HCT116 (cell line): ENCODE results near the gene SMIM23. TPM values are rescaled to one million over a fixed set of nuclear protein-coding genes. Genes with fewer than 3 reads are reported as not detected.

Experiments used
- ATAC-seq: fragments of 200-7000 bp; cut with Tn5 transposase; 2 replicates; pipeline ENCODE4 v1.9.1; 2020; ENCODE audit warnings: mild to moderate bottlenecking, moderate library complexity
- BruUV-seq: library from RNA; stranded (reverse); fragments of 400-500 nt; replicated peaks from 2 replicates; lab custom pipeline; 2021; lab: Mats Ljungman, UMichigan
- CTCF ChIA-PET: fragments of 300-600 bp; sonication (Branson Sonifier 250); formaldehyde crosslinking; loops from one replicate; lab custom pipeline; 2021; ENCODE audit warnings: antibody characterized with exemption; lab: Charles Lee
- POLR2A ChIA-PET: fragments of 300-600, 350-600 bp; sonication (Branson Sonifier 250); formaldehyde crosslinking; loops from one replicate; lab custom pipeline; 2021; ENCODE audit warnings: antibody characterized with exemption; lab: Charles Lee
- RAD21 ChIA-PET, 2 experiments: fragments of 300-600 bp; sonication (Branson Sonifier 250); formaldehyde crosslinking; loops; one replicate each; lab custom pipeline; 2023; ENCODE audit warnings: low total read pairs in 2 of 2; ENCODE audit not compliant: uncharacterized antibody in 2 of 2, unreplicated experiment in 2 of 2, low non-redundant PET in 1 of 2; lab: Charles Lee
- DNase-seq: peaks from one replicate; pipeline ENCODE4 v3.0.0-alpha.2; 2010; ENCODE audit warnings: low read depth, low spot score
- H2AFZ ChIP-seq: fragments of 200-600 bp; shearing (Covaris generic), sonication (generic); 2 replicates; pipeline ENCODE4 v1.6.1; 2017; ENCODE audit warnings: low read depth, mixed run types, mixed read lengths, antibody characterized with exemption, low read length; ENCODE audit not compliant: poor library complexity, severe bottlenecking
- H3K27ac ChIP-seq: 2 replicates; pipeline ENCODE4 v1.5.1; 2012; ENCODE audit warnings: low read depth, low read length
- H3K27me3 ChIP-seq: fragments of 200-600 bp; sonication (generic); 2 replicates; pipeline ENCODE4 v1.6.1; 2016; ENCODE audit warnings: mixed run types, low read length, mixed read lengths; ENCODE audit not compliant: insufficient read depth
- H3K36me3 ChIP-seq, 2 experiments: fragments of 200-500 bp in 1 of 2; fragments of 200-600 bp in 1 of 2; sonication (Bioruptor generic) in 1 of 2; sonication (generic) in 1 of 2; 2 replicates each; pipeline versions ENCODE4 v1.5.1 to v1.6.1; 2014 to 2016; ENCODE audit warnings: low read length in 2 of 2, inconsistent platforms in 1 of 2, mixed read lengths in 1 of 2, mixed run types in 1 of 2; ENCODE audit not compliant: insufficient read depth in 2 of 2, control insufficient read depth in 1 of 2
- H3K4me1 ChIP-seq, 2 experiments: fragments of 200-600 bp in 1 of 2; sonication (generic) in 1 of 2; 2 replicates each; pipeline versions ENCODE4 v1.5.1 to v1.6.1; 2012 to 2017; ENCODE audit warnings: low read length in 2 of 2, inconsistent platforms in 1 of 2, mild to moderate bottlenecking in 1 of 2, mixed read lengths in 1 of 2, mixed run types in 1 of 2, moderate library complexity in 1 of 2; ENCODE audit not compliant: insufficient read depth in 2 of 2, control insufficient read depth in 1 of 2
- H3K4me2 ChIP-seq: fragments of 200-600 bp; sonication (generic); 2 replicates; pipeline ENCODE4 v1.6.1; 2017; ENCODE audit warnings: mixed run types, low read length, mixed read lengths
- H3K4me3 ChIP-seq, 2 experiments: fragments of 200-600 bp in 1 of 2; sonication (generic) in 1 of 2; replicated peaks in 1 of 2; 2 replicates each; pipeline ENCODE4 v1.5.1; 2011 to 2016; ENCODE audit warnings: low read length in 2 of 2, control low read depth in 1 of 2, low read depth in 1 of 2, mild to moderate bottlenecking in 1 of 2, mixed read lengths in 1 of 2, mixed run types in 1 of 2
- H3K79me2 ChIP-seq: fragments of 200-600 bp; sonication (generic); 2 replicates; pipeline ENCODE4 v1.6.1; 2017; ENCODE audit warnings: mild to moderate bottlenecking, mixed run types, low read length, moderate library complexity, mixed read lengths; ENCODE audit not compliant: insufficient read depth
- H3K9ac ChIP-seq: fragments of 200-600 bp; sonication (generic); 2 replicates; pipeline ENCODE4 v1.6.1; 2016; ENCODE audit warnings: low read length, mixed read lengths
- H3K9me2 ChIP-seq: fragments of 200-600 bp; sonication (generic), shearing (Covaris generic); 2 replicates; pipeline ENCODE4 v1.6.1; 2017; ENCODE audit warnings: mixed run types, mild to moderate bottlenecking, moderate library complexity; ENCODE audit not compliant: insufficient read depth
- H3K9me3 ChIP-seq, 2 experiments: fragments of 200-500 bp in 1 of 2; fragments of 200-600 bp in 1 of 2; sonication (Bioruptor generic) in 1 of 2; sonication (generic) in 1 of 2; 2 replicates each; pipeline ENCODE4 v1.6.1; 2014 to 2017; ENCODE audit warnings: low read length in 2 of 2, mixed read lengths in 2 of 2, inconsistent platforms in 1 of 2, low read depth in 1 of 2, mild to moderate bottlenecking in 1 of 2, mixed run types in 1 of 2, moderate library complexity in 1 of 2; ENCODE audit not compliant: control insufficient read depth in 1 of 2, insufficient read depth in 1 of 2
- H4K20me1 ChIP-seq: fragments of 200-600 bp; sonication (generic), shearing (Covaris generic); 2 replicates; pipeline ENCODE4 v1.6.1; 2017; ENCODE audit warnings: mixed run types, mild to moderate bottlenecking, moderate library complexity; ENCODE audit not compliant: insufficient read depth
- CEBPB ChIP-seq: IDR thresholded peaks from 2 replicates; pipeline ENCODE4 v1.6.1; 2012; ENCODE audit warnings: low read depth
- EGR1 ChIP-seq: IDR thresholded peaks from 2 replicates; pipeline ENCODE4 v1.6.1; 2012; ENCODE audit warnings: low read depth
- ELF1 ChIP-seq: IDR thresholded peaks from 2 replicates; pipeline ENCODE4 v1.6.1; 2012; ENCODE audit warnings: low read depth, borderline replicate concordance
- EZH2 ChIP-seq: fragments of 200-600 bp; sonication (generic); IDR thresholded peaks from 2 replicates; pipeline ENCODE4 v1.6.1; 2017; ENCODE audit warnings: antibody characterized with exemption, mixed run types
- FOSL1 ChIP-seq: IDR thresholded peaks from 2 replicates; pipeline ENCODE4 v1.6.1; 2012; ENCODE audit warnings: low read depth
- POLR2A ChIP-seq: IDR thresholded peaks from 2 replicates; pipeline ENCODE4 v1.7.0; 2011; ENCODE audit warnings: borderline replicate concordance; ENCODE audit not compliant: insufficient read depth, insufficient read length; ENCODE audit errors: extremely low read depth
- ZNF274 ChIP-seq: fragments of 200-500 bp; sonication (Bioruptor generic); IDR thresholded peaks from 2 replicates; pipeline ENCODE4 v1.6.1; 2014; ENCODE audit warnings: mild to moderate bottlenecking, low read depth, low read length, inconsistent platforms
- intact Hi-C: fragments of 100-400 bp; cut with micrococcal nuclease; formaldehyde crosslinking; loops from 2 replicates; pipeline ENCODE4 v1.10.0; 2022
- total RNA-seq: library from RNA; stranded (reverse); gene quantifications from one replicate; pipeline ENCODE4 v1.2.1, GENCODE V29; 2021; ENCODE audit not compliant: unreplicated experiment
- TF ChIP-seq, protein P1 (sequence below): IDR thresholded peaks from 2 replicates; pipeline ENCODE4 v1.6.1; 2011; ENCODE audit warnings: mild to moderate bottlenecking, low read length, moderate library complexity; ENCODE audit not compliant: insufficient replicate concordance; ENCODE audit errors: extremely low read depth
- TF ChIP-seq, protein P2 (sequence below): IDR thresholded peaks from 2 replicates; pipeline ENCODE4 v1.6.1; 2012
- TF ChIP-seq, protein P3 (sequence below), 3 experiments: fragments of 200-600 bp in 1 of 3; sonication (generic) in 1 of 3; IDR thresholded peaks in 2 of 3; conservative IDR thresholded peaks in 1 of 3; 2 replicates each; pipeline ENCODE4 v1.5.1; 2012 to 2017; ENCODE audit warnings: low read depth in 2 of 3, low read length in 2 of 3, antibody characterized with exemption in 1 of 3, borderline replicate concordance in 1 of 3, control low read depth in 1 of 3, mild to moderate bottlenecking in 1 of 3, mixed read lengths in 1 of 3, mixed run types in 1 of 3, moderate library complexity in 1 of 3; ENCODE audit not compliant: insufficient read depth in 1 of 3

Gene SMIM23
- total RNA-seq, 1 experiment from 2014 or later: not detected

DNA sequence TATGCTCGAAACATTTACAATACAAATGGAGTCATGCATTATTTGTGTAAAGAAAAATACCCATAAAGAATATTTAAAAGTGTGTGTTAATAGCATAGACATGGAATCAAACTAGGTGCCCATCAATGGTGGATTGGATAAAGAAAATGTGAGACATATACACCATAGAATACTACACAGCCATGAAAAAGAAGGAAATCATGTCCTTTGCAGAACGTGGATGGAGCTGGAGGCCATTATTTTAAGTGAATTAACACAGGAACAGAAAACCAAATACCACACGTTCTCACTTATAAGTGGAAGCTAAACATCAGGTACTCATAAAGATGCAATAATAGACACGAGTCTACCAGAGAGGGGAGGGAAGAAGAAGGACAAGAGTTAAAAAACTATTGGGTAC lies 22.8 kb downstream of the SMIM23 start:
- Histone ChIP-seq H3K27ac (no peak overlapping the region), H3K4me3 (no peak overlapping the region), H2AFZ (no peak overlapping the region), H4K20me1 (no peaks in the 10 kb centered on the region), H3K9ac (no peak overlapping the region), H3K9me2 (no peaks in the 10 kb centered on the region)
- ChIA-PET RAD21 (no interaction called here), POLR2A (no interaction called here)
- TF ChIP-seq ZNF274 (no peak), POLR2A (no peak), EGR1 (no peak), EZH2 (no peak), ELF1 (no peak), CEBPB (no peak)
- TF ChIP-seq, protein P1, sequence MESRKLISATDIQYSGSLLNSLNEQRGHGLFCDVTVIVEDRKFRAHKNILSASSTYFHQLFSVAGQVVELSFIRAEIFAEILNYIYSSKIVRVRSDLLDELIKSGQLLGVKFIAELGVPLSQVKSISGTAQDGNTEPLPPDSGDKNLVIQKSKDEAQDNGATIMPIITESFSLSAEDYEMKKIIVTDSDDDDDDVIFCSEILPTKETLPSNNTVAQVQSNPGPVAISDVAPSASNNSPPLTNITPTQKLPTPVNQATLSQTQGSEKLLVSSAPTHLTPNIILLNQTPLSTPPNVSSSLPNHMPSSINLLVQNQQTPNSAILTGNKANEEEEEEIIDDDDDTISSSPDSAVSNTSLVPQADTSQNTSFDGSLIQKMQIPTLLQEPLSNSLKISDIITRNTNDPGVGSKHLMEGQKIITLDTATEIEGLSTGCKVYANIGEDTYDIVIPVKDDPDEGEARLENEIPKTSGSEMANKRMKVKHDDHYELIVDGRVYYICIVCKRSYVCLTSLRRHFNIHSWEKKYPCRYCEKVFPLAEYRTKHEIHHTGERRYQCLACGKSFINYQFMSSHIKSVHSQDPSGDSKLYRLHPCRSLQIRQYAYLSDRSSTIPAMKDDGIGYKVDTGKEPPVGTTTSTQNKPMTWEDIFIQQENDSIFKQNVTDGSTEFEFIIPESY: no peak
- TF ChIP-seq, protein P2, sequence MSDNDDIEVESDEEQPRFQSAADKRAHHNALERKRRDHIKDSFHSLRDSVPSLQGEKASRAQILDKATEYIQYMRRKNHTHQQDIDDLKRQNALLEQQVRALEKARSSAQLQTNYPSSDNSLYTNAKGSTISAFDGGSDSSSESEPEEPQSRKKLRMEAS: no peak
- TF ChIP-seq, all 23 proteins: peak for 0
- H3K36me3 ChIP-seq: no peaks in the 10 kb centered on the region
- DNase-seq: no peak
- H3K4me2 ChIP-seq: no peak overlapping the region
- H3K79me2 ChIP-seq: no peaks in the 10 kb centered on the region
- intact Hi-C loops: no loop called here
- BruUV-seq: no TSS peak
- H3K27me3 ChIP-seq: peaks cover 22% of the 10 kb centered on the region
- ATAC-seq: no peak
- H3K9me3 ChIP-seq: no peaks in the 10 kb centered on the region
- no peaks in the 10 kb centered on the region for H3K4me1 ChIP-seq
- CTCF ChIA-PET: no interaction called here

DNA sequence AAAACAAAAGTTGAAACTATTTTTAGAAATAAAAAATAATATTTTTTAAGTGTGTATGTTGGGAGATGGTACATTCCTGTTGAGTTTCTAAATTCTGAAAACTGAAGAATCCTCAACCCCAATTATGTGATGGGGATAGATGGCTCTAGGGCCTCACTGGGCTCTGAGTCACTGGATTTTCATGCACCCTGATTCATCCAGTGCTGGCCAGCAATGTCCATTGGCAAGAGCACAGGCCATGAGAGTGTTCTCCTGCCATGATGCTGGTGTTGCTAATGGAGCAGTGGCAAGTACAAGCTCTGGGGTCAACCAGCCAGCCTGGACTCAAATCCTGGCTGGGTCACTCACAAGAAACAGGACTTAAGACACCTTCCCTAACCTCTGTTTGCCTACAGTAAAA lies 23.3 kb downstream of the SMIM23 start:
- BruUV-seq: no TSS peak
- no peak overlapping the region for H3K27ac ChIP-seq
- no peaks in the 10 kb centered on the region for H3K36me3 ChIP-seq
- ChIA-PET RAD21 (no interaction called here), POLR2A (no interaction called here), CTCF (no interaction called here)
- no peak overlapping the region for H3K4me2 ChIP-seq
- no peaks in the 10 kb centered on the region for H4K20me1 ChIP-seq
- no peaks in the 10 kb centered on the region for H3K9me3 ChIP-seq
- H3K4me1 ChIP-seq: no peaks in the 10 kb centered on the region
- H3K79me2 ChIP-seq: no peaks in the 10 kb centered on the region
- ATAC-seq: no peak
- no peaks in the 10 kb centered on the region for H3K9me2 ChIP-seq
- intact Hi-C loops: no loop called here
- H3K4me3 ChIP-seq: no peak overlapping the region
- H3K27me3 ChIP-seq: peaks cover 22% of the 10 kb centered on the region
- no peak for DNase-seq
- no peak overlapping the region for H2AFZ ChIP-seq
- no peak overlapping the region for H3K9ac ChIP-seq
- TF ChIP-seq FOSL1: no peak
- TF ChIP-seq ZNF274: no peak
- TF ChIP-seq, protein P2: no peak
- TF ChIP-seq, protein P3, sequence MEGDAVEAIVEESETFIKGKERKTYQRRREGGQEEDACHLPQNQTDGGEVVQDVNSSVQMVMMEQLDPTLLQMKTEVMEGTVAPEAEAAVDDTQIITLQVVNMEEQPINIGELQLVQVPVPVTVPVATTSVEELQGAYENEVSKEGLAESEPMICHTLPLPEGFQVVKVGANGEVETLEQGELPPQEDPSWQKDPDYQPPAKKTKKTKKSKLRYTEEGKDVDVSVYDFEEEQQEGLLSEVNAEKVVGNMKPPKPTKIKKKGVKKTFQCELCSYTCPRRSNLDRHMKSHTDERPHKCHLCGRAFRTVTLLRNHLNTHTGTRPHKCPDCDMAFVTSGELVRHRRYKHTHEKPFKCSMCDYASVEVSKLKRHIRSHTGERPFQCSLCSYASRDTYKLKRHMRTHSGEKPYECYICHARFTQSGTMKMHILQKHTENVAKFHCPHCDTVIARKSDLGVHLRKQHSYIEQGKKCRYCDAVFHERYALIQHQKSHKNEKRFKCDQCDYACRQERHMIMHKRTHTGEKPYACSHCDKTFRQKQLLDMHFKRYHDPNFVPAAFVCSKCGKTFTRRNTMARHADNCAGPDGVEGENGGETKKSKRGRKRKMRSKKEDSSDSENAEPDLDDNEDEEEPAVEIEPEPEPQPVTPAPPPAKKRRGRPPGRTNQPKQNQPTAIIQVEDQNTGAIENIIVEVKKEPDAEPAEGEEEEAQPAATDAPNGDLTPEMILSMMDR (IDR thresholded peaks at IDR 0.05 in 2 of 3, conservative IDR thresholded peaks at IDR 0.05 in 1 of 3; ENCODE audit: borderline replicate concordance in 1 of 3, insufficient read depth in 1 of 3, low read depth in 2 of 3, low read length in 2 of 3): no peak
